Aorta (tissue), 5 donors: ENCODE results near the gene LRRC2. TPM values are rescaled to one million over a fixed set of nuclear protein-coding genes. Genes with fewer than 3 reads are reported as not detected.

Source experiments
- ATAC-seq: fragments of 200-7000 bp; cut with Tn5 transposase; one replicate; pipeline ENCODE4 v1.9.1; 2022; ENCODE audit warnings: moderate library complexity; ENCODE audit not compliant: low FRiP score
- DNase-seq, 2 donors: peaks; one replicate each; pipeline ENCODE4 v3.0.0-alpha.2; 2020
- H3K27ac ChIP-seq, 2 donors: one replicate each; pipeline ENCODE4 v1.5.1; 2013; ENCODE audit warnings: low read length in 2 of 2, mild to moderate bottlenecking in 2 of 2, moderate library complexity in 2 of 2, control low read depth in 1 of 2, inconsistent platforms in 1 of 2, low read depth in 1 of 2
- H3K27me3 ChIP-seq, 2 donors: one replicate each; pipeline ENCODE4 v1.6.1; 2013; ENCODE audit warnings: control low read depth in 1 of 2, low read length in 1 of 2, mild to moderate bottlenecking in 1 of 2, moderate library complexity in 1 of 2; ENCODE audit not compliant: insufficient read depth in 2 of 2, control insufficient read depth in 1 of 2
- H3K36me3 ChIP-seq, 2 donors: one replicate each; pipeline ENCODE4 v1.6.1; 2013; ENCODE audit warnings: control low read depth in 1 of 2, low read length in 1 of 2, mild to moderate bottlenecking in 1 of 2; ENCODE audit not compliant: insufficient read depth in 2 of 2, control insufficient read depth in 1 of 2
- H3K4me1 ChIP-seq, 2 donors: one replicate each; pipeline ENCODE4 v1.6.1; 2013; ENCODE audit warnings: low read length in 2 of 2, control low read depth in 1 of 2, mild to moderate bottlenecking in 1 of 2, moderate library complexity in 1 of 2; ENCODE audit not compliant: insufficient read depth in 2 of 2, control insufficient read depth in 1 of 2
- H3K4me3 ChIP-seq, 2 donors: one replicate each; pipeline ENCODE4 v1.5.1; 2013; ENCODE audit warnings: low read length in 2 of 2, control low read depth in 1 of 2, mild to moderate bottlenecking in 1 of 2
- H3K9me3 ChIP-seq: one replicate; pipeline ENCODE4 v1.6.1; 2013; ENCODE audit warnings: mild to moderate bottlenecking, low read length; ENCODE audit not compliant: control insufficient read depth
- WGBS, 2 donors: extraction: QIAGEN DNeasy Blood & Tissue Kit; methylation state at CpG; one replicate each; pipeline ENCODE4 v1.1.7; 2013; 5-methylcytosine and 5-hydroxymethylcytosine counted together
- intact Hi-C, 2 donors: fragments of 100-400 bp; cut with DNase I; formaldehyde crosslinking; loops; one replicate each; pipeline versions ENCODE4 v1.14.2 to v1.15.0; 2022
- polyA plus RNA-seq, 2 donors: library from polyadenylated mRNA; stranded (reverse); fragments of 200-250 nt; gene quantifications; one replicate each; pipeline ENCODE4 v1.2.3, GENCODE V29; 2013
- total RNA-seq, 2 donors: library from RNA; stranded (reverse); fragmentation: NEBNext Ultra II Directional; extraction: Animal tissue kit (Norgen Biotek cat#: 25700); gene quantifications; one replicate each; pipeline ENCODE4 v1.2.1, GENCODE V29; 2021
- donor health status: healthy with polysubstance abuse.
- donor health status: Bipolar disorder and iron deficiency.
- donor health status: DM: no; HTN: no; CAD: no.
- donor health status: DM: no; HTN: no; CAD: no.
- donor health status: DM: yes; HTN: yes; CAD: no.

LRRC2 gene
- total and polyA plus RNA-seq, 4 donors: 0.03 to 8.8 (median 0.45) TPM

DNA sequence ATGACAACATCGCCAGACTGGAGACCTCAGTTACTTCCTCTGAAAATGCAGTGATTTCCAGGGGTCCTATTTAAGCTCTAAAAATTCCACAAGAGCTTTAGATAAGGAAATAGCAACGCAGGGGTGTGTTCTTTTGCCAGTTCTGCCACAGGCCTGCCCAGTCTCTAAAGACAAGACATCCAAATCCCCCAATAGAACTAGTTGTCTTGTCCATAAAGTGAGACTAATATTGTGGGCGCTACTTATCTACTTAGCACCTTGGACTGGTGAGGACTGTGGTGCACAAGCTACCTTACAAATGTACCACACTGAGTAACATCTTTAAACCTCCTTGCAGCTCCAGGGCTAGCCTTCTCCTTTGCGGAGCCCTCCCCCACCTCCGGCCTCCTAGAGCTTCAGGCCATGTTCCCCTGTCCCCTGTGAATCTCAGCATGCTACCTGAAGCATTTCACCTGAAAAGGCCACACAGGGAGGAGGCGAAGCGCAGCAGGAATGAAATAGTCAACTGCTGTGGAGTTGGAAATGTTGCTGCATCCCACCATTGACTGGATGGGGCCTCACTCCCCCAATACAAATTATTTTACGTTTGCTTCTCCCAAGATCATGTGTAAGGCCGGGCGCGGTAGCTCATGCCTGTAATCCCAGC, 9.6 kb upstream of the LRRC2 start:
- WGBS, 2 donors: 59 to 64% methylated on average over 11 of the region's 11 CpGs
- ATAC-seq: no peak
- no peaks in the 10 kb centered on the region for H3K4me1 ChIP-seq
- H3K9me3 ChIP-seq: no peaks in the 10 kb centered on the region
- H3K27me3 ChIP-seq: no peaks in the 10 kb centered on the region
- DNase-seq: no peak
- H3K36me3 ChIP-seq: no peaks in the 10 kb centered on the region
- H3K27ac ChIP-seq: no peak overlapping the region
- intact Hi-C loops: no loop called here
- H3K4me3 ChIP-seq: no peak overlapping the region

DNA sequence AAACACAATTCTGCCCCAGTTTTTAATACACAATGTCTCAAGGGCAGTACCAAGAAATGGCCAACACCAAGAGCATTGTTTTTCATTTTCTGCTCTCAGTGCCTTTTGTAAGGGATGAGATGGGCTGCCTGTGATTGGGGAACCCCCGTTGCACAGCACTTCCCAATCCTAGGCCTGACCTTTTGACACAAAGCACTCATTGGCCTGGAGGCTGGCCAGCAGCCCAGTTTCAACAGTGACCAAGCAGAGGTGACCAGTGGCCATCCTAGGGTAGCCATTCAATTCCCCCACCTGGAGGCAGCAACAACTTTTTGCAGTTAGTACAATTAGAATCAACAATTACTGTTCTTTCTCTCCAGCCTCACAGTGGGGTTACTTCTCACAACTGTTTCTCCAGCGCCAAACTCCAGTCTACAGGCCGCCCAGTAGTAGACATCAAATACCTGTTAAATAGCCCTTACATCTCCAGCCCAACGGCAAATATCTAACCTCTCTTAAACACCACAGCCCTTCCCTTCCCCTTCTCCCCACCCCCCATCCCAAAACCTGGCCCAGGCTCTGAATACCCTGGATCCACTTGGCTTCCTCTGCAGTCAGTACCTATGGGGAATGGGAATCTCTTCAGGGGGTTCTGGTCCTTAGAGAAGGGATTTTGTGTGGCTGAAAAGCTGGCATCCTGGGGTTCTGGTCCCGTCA, 8.9 kb upstream of the LRRC2 start:
- no peak for ATAC-seq
- WGBS, 2 donors: 59 to 67% methylated on average over 5 of the region's 5 CpGs

DNA sequence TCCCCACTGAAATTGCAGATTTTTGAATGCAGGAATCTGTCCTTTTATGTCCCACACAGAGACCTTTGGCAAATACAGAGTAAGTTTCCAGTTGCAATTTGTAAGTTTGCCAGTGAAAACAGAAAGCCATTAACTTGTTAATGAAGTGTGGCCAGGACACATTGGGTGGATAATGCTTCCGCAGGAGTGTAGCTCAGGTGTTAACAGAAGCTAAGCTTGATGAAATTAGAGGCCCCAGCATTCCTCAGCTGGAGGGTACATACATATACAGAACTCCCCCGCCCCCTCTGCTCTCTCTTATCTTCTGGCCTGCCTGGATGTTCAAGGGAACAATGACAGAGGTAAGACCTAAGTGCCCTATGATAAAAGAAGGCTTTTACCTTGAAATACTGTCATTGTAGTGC, 8.1 kb upstream of the LRRC2 start:
- no peaks in the 10 kb centered on the region for H3K9me3 ChIP-seq
- H3K4me3 ChIP-seq: no peak overlapping the region
- no peaks in the 10 kb centered on the region for H3K27me3 ChIP-seq
- no peak overlapping the region for H3K27ac ChIP-seq
- no peaks in the 10 kb centered on the region for H3K4me1 ChIP-seq
- ATAC-seq (no peak), DNase-seq (no peak)
- intact Hi-C loops: no loop called here
- WGBS, 2 donors: 52 to 64% methylated on average over 2 of the region's 2 CpGs
- H3K36me3 ChIP-seq: no peaks in the 10 kb centered on the region

More for the DNA sequence above, 8.9 kb upstream of the LRRC2 start:
- no peaks in the 10 kb centered on the region for H3K4me1 ChIP-seq
- H3K9me3 ChIP-seq: no peaks in the 10 kb centered on the region
- DNase-seq: no peak
- H3K27me3 ChIP-seq: no peaks in the 10 kb centered on the region
- no peak overlapping the region for H3K4me3 ChIP-seq
- H3K27ac ChIP-seq: no peak overlapping the region
- no peaks in the 10 kb centered on the region for H3K36me3 ChIP-seq
- intact Hi-C loops: no loop called here

DNA sequence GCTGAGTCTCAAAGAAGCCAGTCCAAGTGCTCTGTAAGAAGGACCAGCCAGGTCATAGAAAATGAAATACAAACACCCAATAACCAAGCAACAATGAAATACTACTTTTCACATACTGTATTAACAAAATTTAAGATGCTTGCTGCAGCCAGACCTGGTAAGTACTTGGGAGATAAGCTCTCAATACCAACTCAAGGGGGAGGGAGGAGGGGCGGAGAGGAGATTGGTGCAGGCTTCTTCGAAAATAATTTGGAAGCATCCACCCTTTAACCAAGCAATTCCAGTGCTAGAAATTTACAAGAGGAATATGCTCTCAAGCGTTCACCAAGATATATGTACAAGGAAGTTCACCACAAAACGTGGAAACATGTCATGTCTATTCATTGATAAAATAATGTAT, 7.6 kb upstream of the LRRC2 start:
- intact Hi-C loops: no loop called here
- 18 to 21% methylated on average over 4 of the region's 4 CpGs for WGBS, 2 donors

DNA sequence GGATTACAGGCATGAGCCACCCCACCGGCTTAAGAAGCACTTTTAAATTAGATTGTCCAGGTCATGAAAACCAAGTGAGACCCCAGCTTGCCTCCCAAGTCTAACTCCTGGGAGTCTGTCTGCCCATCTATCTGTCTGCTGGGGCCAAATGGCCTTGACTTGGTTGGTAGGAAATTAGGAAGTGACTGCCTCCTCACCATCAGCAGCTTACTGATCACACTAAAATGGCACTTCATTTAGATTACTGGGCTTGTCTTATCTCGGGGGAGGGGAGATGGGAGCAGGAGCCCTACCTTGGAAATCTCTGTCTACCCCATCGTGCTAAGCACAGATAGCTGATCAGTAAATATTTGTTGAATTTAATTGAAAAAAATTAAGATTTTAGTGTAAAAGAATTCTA, 5.6 kb upstream of the LRRC2 start:
- no peaks in the 10 kb centered on the region for H3K4me1 ChIP-seq
- DNase-seq (no peak), ATAC-seq (no peak)
- 64 to 65% methylated on average over 3 of the region's 3 CpGs for WGBS, 2 donors
- H3K4me3 ChIP-seq: no peak overlapping the region
- intact Hi-C loops: no loop called here
- no peak overlapping the region for H3K27ac ChIP-seq
- H3K36me3 ChIP-seq: no peaks in the 10 kb centered on the region
- no peaks in the 10 kb centered on the region for H3K27me3 ChIP-seq
- no peaks in the 10 kb centered on the region for H3K9me3 ChIP-seq

More for the DNA sequence above, 7.6 kb upstream of the LRRC2 start:
- no peaks in the 10 kb centered on the region for H3K27me3 ChIP-seq
- H3K4me3 ChIP-seq: no peak overlapping the region
- ATAC-seq (no peak), DNase-seq (no peak)
- no peaks in the 10 kb centered on the region for H3K4me1 ChIP-seq
- no peaks in the 10 kb centered on the region for H3K36me3 ChIP-seq
- no peak overlapping the region for H3K27ac ChIP-seq
- no peaks in the 10 kb centered on the region for H3K9me3 ChIP-seq

DNA sequence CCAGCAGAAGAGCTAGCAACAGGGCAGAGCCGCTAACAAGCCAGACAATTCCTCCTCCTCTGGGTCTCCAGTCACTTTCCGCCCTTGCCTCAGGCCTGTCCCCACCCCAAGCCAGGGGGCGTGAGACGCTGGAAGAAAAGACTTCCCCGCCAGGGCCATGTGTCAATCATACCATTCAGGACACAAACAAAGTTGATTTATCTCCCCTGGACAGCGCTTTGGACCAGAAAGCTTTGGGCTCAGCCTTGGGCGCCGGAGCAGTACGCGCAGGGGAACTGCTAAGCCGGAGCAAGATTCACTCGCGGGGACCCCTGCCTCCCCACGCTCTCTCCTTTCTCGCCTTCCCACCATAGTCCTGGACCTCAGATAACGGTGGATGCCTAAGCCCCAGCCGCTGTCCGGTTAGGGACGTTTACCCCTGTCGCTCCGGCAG, 479 bp downstream of the LRRC2 start:
- intact Hi-C loops: no loop called here
- ATAC-seq: peak; percentile 51

DNA sequence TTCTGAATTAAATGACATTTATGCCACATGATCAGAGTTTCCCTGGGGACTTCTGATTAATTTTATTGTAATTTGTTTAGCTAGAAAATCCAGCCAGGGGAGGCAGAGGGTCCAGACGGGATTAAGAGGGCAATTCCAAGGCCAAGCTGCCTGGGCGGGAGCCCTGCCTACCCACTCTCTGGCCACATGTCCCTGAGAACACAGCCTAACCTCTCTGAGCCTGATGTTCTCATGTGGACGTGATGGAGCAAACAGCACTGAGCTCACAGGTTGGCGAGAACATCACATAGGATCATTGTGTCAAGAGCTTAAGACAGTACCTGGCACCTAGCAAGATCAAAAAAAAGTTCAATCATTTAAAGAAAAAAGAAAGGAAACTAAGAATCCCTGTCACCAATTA, 1.0 kb downstream of the LRRC2 start:
- no peak for ATAC-seq
- H3K27ac ChIP-seq: no peak overlapping the region

More for the DNA sequence above, 479 bp downstream of the LRRC2 start:
- Histone ChIP-seq H3K27me3 (peaks cover 0 to 3% of the 10 kb centered on the region in 2 donors), H3K36me3 (no peaks in the 10 kb centered on the region), H3K27ac (no peak overlapping the region), H3K4me1 (no peaks in the 10 kb centered on the region), H3K9me3 (peaks cover 2% of the 10 kb centered on the region), H3K4me3 (no peak overlapping the region)
- no peak for DNase-seq
- 3 to 4% methylated on average over 21 of the region's 21 CpGs for WGBS, 2 donors

DNA sequence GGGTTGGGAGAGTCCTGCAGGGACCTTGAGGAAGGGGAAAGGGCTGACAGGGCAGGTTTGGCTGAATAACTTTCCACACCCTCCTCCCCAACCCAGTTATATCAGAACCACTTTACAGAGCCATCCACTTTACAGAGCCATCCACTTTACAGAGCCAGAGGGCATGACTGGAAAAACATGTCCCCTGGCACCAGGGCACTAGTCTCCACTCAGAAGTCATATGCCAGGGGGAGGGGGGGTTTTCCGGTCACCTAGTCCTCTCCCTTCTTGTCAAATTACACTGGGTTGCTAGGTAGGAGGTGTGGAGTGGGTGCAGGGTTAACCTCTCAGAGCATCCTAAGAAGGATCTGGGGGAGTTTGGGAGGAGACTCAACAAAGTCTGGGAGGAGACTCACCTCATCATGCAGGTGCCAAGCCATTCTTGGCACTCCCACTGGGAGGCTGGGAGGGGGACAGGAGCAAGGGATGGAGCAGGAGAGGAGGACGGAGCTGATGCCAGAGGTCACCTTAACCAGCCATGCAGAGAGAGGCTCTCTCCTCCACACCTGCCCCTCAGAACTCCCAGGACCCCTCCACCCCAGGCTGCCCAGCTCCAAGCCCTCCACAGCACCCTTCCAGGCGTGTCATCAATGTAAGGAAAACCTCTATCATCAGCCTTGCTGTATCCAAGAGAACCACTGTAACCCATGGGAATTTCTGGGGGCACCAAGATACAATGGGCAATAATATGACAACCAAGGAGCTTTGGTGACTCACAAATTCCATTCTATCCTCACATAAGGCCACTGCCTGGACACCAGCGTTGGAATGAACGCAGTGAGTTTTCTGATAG, 1.7 kb downstream of the LRRC2 start:
- H3K27ac ChIP-seq: no peak overlapping the region
- H3K27me3 ChIP-seq: peaks cover 0 to 3% of the 10 kb centered on the region in 2 donors
- H3K9me3 ChIP-seq: peaks cover 2% of the 10 kb centered on the region
- H3K36me3 ChIP-seq: no peaks in the 10 kb centered on the region
- no peaks in the 10 kb centered on the region for H3K4me1 ChIP-seq
- intact Hi-C loops: no loop called here
- no peak for ATAC-seq
- no peak overlapping the region for H3K4me3 ChIP-seq
- DNase-seq: no peak
- WGBS, 2 donors: 78 to 85% methylated on average over 5 of the region's 5 CpGs

More for the DNA sequence above, 1.0 kb downstream of the LRRC2 start:
- no peaks in the 10 kb centered on the region for H3K4me1 ChIP-seq
- WGBS, 2 donors: 52 to 57% methylated on average over 4 of the region's 4 CpGs
- peaks cover 2% of the 10 kb centered on the region for H3K9me3 ChIP-seq
- no peaks in the 10 kb centered on the region for H3K36me3 ChIP-seq
- intact Hi-C loops: no loop called here
- DNase-seq: no peak
- H3K4me3 ChIP-seq: no peak overlapping the region
- H3K27me3 ChIP-seq: peaks cover 0 to 3% of the 10 kb centered on the region in 2 donors
